Measurements from ENCODE around the gene EPB41L1.

Gene EPB41L1

DNA sequence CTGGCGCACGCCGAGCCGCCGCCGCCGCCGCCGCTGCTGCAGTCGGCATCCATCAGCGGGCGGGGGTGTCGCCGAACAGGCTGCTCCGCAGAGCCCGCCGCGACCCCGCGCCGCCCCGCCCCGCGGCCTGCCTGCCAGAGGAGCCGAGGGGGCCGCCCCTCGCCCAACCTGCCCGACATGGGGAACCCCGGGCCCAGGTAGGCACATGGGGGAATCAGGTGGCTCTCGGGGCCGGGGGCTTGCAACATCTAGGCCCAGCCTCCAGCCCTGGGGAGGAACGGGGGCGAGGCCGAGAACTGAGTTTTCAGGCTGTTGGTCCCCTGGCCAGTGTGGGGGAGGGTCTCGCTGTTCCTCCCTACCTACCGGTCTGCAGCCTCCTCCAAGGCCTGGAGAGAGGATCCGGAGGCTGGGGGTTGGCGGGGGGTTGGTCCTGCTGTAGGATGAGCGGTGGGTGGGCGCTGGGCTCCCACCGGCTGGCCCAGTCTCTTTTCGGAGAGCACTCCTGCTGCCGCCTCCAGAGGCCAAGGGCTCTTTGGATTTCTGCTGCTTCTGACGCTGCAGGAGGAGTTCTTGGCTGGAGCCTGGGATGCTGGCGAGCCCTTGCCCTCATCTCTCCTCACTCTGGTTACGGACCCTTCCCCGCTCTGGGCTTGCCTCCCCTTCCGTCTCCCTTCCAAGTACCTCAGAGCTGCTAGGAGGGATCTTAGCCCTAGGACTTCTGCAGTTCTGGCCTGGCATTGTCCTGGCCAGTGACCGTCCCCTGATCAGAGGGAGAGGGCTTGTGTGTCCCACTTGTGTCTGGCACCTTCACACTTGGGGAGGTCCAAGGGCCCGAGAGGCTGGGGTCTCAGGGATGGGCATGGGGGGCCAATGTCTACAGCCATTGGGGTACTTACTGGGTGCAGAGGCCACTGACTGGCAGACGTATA, at the start of gene EPB41L1:
EPB41L1 (plus strand) TSS at position 41 of the 929 bp plus-strand sequence. CDS start 19,038 bp downstream, outside the sequence.
- no peak for DNase-seq (ENCODE audit: low spot score)

GRCh38 chr20:36104856-36105255, 49.7 kb upstream of the EPB41L1 start:
- no peak for DNase-seq (ENCODE audit: low spot score)

DNA sequence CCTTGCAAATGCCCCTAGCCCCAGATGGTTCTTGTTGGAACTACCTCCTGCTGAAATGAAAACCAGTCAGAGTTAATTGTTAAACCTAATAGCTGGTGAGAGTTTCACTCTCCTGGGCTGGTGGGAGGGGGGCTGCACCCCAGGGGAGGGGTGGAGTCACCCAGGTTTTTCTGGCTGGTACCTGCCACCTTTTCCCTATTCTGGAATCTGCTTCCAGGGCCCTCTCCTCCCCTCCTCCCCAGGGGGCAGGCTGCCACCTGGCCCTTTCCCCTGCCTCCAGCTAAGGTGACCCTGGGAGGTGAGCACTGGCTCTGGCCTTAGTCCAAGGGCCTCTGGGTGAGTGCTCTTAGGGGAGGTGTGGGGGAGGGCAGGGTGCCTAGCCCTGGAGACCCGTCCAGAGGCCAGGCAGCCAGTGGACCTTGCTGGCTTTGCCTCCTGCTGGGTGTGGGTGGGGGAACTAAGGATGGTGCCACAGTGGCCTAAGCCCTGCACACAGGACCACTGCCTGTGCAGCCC, 48.8 kb upstream of the EPB41L1 start:
- no peak for DNase-seq (ENCODE audit: low spot score)

- DNase-seq (ENCODE audit: low spot score) = no peak
These were observed 47.9 kb upstream of the EPB41L1 start for GRCh38 chr20:36106606-36107005.

GRCh38 chr20:36107881-36108280, 46.7 kb upstream of the EPB41L1 start:
- DNase-seq (ENCODE audit: low spot score) = no peak

GRCh38 chr20:36109251-36109947, 45.1 kb upstream of the EPB41L1 start:
- DNase-seq (ENCODE audit: low spot score) = no peak

DNA sequence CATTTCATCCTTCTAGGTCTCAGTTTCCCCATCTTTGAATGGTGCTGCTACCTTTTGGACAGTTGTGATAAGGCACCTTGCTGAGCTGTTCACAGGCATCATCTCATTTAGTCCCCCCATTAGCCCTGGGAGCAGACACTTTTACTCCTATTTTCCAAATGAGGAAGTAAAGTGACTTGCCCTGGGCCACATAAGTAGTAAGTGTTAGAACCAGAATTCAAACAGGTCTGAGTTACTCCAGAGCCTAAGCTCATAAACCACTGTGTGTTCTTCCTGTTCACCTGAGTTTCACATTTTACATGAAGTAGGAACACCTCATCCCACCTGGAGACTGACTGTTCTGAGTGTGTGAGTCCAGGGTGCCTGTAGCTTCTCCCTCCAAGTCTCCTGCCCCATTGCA, 43.5 kb upstream of the EPB41L1 start:
- no peak for DNase-seq (ENCODE audit: low spot score)

DNA sequence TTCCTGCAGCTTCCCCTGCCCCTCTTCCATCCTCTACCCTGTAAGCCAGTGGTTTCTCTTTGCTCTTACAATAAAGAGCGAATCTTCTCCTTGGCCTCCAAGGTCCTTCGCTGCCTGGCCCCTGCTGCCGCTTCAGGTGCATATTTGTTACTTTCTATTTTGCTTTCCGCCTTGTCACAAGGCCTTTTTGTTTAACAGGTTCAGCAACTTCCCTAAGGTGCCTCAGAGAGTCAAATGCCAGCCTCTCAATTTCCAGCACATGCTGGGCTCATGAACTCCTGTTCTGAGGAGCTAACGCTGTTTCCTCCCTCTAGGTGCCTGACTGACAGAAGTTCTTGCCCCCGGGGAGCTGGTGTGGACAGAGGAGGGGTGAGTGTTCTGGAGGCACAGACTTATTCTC, 42.4 kb upstream of the EPB41L1 start:
- no peak for DNase-seq (ENCODE audit: low spot score)

DNA sequence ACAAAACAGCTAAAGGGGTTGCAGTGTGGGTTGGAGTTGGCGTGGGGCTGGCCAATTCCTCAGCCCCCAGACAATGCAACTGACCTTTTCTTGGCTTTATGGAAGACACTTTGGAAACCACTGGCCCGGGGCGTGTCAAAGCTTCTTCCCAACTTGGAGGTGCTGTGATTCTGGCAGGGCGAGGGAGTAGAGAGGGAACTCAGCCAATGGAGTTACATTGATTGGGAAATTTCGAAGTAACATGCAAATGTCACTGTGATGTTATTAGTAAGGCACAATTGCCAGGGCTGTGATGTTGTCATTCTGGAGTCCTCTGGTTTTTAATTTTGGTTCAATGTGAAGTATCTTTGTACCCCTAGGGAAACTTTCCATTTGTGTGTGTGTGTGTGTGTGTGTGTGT, 41.5 kb upstream of the EPB41L1 start:
- no peak for DNase-seq (ENCODE audit: low spot score)

DNA sequence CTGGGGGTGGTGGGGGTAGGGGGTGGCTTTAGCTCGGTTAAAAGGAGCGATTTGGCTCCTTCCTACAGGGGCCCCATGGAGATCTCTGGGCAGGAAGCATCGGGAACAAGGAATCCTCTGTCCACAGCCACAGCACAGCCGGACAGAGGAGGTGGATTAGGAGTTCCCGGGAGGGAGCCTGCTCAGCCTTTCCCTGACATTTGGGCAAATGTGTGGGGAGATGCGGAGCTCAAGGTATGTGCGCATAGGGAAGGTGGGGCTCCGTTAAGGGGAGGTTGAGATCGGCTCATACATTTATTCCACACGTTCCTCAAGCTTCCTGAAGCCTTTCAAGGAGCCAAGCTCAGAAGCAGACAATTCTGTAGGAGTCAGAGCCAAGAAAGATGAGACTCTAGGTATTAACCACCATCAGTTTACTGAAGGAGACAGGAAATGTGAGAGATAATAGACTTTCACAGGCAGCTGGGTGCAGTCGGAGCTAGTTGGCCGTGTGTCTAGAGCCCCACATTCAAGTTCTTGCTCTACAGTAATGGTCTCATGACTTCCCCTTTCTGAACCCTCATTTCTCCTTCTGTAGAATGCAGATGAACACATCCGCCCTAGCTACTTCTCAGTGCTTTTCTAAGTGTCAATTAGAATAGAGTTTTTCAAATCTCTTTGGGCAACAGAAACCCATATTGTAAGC, 40.8 kb upstream of the EPB41L1 start:
- DNase-seq (ENCODE audit: low spot score) = no peak

DNA sequence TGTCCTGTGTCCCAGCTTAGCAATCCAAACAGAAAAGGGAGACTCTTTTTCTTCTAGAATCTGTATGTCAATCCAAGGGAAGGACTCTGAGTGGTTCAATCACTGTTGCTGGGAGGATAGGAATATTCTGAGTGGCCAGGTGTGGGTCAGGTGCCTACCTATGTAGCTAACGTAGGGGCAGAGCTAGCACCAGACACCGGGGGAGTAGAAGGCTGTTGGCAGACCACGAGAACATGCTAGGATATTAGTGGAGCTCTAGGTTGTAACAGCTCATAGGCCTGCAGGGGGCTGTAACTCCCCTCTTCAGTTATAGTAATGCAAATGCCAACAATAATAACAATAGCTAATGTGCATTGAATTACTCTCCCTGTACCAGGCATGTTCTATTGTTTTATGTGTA, 39.8 kb upstream of the EPB41L1 start:
- DNase-seq (ENCODE audit: low spot score) = no peak

- no peak for DNase-seq (ENCODE audit: low spot score)
These were observed 38.6 kb upstream of the EPB41L1 start for GRCh38 chr20:36115925-36116324.

DNA sequence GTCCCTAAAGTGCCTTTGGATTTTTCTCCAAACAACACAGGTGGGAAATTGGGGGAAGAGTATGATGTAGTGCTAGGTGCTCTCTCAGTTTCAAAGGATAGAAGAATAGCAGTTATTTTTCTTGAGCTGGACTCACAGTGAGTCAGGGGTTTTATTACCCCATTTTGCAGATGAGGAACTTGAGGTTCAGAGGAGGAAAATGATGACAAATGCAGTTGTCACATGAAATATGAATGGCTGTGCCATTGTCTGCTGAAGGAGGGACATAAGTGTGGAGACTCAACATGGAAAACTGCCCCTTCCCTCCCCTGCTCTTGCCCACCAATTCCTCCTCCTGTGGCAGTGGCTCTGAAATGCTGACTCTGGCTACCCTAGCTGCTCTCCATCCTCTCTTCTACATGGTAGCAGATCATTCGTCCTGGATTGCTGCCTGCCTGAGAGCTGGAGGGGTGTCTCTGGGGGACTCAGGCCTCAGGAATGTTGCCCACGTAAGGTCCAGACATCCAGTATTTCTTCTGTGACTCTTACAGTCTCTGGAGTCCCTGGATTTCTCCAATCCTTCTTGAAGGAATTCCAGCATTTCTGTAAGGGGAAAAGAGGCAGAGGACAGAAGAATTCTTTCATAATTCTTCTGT, 37.6 kb upstream of the EPB41L1 start:
- no peak for DNase-seq (ENCODE audit: low spot score)

- no peak for DNase-seq (ENCODE audit: low spot score)
These were observed 36.9 kb upstream of the EPB41L1 start for GRCh38 chr20:36117638-36118037.

- DNase-seq (ENCODE audit: low spot score) = no peak
These were observed 36.2 kb upstream of the EPB41L1 start for GRCh38 chr20:36118371-36118770.

DNA sequence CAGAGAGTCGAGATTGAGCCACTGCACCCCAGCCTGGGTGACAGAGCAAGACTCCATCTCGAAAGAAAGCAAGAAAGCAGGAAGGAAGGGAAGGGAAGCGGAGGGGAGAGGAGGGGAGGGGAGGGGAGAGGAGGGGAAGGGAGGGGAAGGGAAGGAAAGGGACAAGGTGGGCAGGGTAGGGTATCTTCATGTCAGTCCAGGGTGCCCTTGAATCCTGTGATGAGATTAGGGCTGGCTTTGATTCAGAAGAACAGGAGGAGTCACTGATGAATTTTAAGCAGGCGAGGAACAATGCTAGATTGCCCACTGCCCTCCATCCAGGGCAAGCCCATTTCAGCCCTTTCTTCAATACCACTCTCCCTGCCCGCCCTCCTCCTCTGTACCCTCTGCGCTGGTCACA, 35.0 kb upstream of the EPB41L1 start:
- no peak for DNase-seq (ENCODE audit: low spot score)

GRCh38 chr20:36120241-36120640, 34.3 kb upstream of the EPB41L1 start:
- no peak for DNase-seq (ENCODE audit: low spot score)

- DNase-seq (ENCODE audit: low spot score) = no peak
These were observed 33.5 kb upstream of the EPB41L1 start for GRCh38 chr20:36120991-36121390.

GRCh38 chr20:36121981-36122930, 32.3 kb upstream of the EPB41L1 start:
- DNase-seq (ENCODE audit: low spot score) = no peak

DNA sequence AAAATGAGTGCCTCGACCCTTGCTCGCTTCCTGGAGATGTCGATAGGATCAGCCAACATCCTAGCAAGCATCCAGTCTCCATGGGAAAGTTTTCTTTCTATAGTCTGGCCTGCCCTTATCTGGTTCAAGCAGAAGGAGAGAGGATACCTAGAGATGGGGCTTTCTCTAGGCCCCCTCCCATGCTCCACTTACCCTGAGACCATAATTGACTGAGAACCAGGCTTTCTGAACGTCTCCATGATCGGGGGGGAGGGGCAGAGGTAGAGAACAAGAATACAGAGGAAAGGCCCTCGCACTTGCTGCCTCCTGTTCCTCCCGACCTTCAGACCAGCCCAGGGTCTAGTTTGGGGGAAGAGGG, 31.6 kb upstream of the EPB41L1 start:
- DNase-seq (ENCODE audit: low spot score) = no peak

DNA sequence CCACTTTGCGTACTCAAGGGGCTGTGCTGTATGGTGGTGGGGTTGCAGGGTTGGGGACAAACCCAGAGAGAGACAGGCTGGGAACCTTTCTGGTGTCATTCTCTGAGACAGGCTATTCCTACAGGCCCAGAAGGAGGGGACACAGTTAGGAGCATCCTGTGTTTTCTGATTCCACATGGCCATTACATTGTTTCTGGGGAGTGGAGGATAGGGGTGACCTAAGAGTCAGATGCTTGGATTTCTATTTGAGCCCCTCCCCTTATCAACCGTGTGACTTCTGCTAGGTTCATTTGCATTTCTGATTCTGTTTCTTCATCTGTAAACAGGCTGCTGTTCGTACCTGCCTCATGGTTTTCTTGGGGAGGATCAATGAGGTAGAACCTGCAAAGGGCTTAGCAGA, 29.4 kb upstream of the EPB41L1 start:
- DNase-seq (ENCODE audit: low spot score) = no peak

Data from hematopoietic multipotent progenitor cell treated with erythropoietin and hydrocortisone succinate and interleukin-3 and kit ligand, for 17 days (in vitro differentiated cells).